ENCODE results near the gene BCORL1. TPM values are rescaled to one million over a fixed set of nuclear protein-coding genes. Genes with fewer than 3 reads are reported as not detected.

BCORL1 gene
- total and polyA plus RNA-seq, 2 donors (not counting 1 experiment from before 2014, with no cell fraction given): 1.9 to 14.3 TPM

GRCh38 chrX:130027569-130027968 lies 45.1 kb downstream of the BCORL1 start:
- Mint-ChIP-seq H3K4me3 (no peak overlapping the region), H3K27ac (no peak overlapping the region), H3K4me1 (peaks cover 15% of the 10 kb centered on the region), H3K27me3 (no peaks in the 10 kb centered on the region), H3K9me3 (ENCODE audit: insufficient read depth) (no peaks in the 10 kb centered on the region)
- no peaks in the 10 kb centered on the region for H3K9me3 ChIP-seq (ENCODE audit: control extremely low read depth in 1 of 3, control insufficient read depth in 2 of 3, insufficient read depth in 1 of 3, low read length in 2 of 3)
- intact Hi-C loops (cut with micrococcal nuclease): loop anchor here (5.0 to 10.0 kb wide), 2 partner anchors 35 to 183 kb away; partner anchors contain the start of gene ZDHHC9
- H3K27me3 ChIP-seq (replicated peaks in 1 of 4; ENCODE audit: control extremely low read depth in 1 of 4, control insufficient read depth in 3 of 4, insufficient read depth in 4 of 4, low read length in 3 of 4): no peaks in the 10 kb centered on the region
- H3K36me3 ChIP-seq (replicated peaks in 1 of 2; ENCODE audit: control extremely low read depth in 1 of 2, control insufficient read depth in 1 of 2, extremely low read depth in 1 of 2, insufficient read depth in 2 of 2, low read length in 1 of 2): peaks cover 0 to 19% of the 10 kb centered on the region in 2 experiments
- no peaks in the 10 kb centered on the region for H3K79me2 ChIP-seq (ENCODE audit: control insufficient read depth, insufficient read depth, low read length)
- no peaks in the 10 kb centered on the region for H4K20me1 ChIP-seq (ENCODE audit: control insufficient read depth, insufficient read depth, low read length, poor library complexity, severe bottlenecking)
- H3K4me1 ChIP-seq (ENCODE audit: control insufficient read depth in 2 of 2, insufficient read depth in 2 of 2, low read length in 2 of 2): peaks cover 13 to 20% of the 10 kb centered on the region in 2 donors
- 100% methylated on average over 1 of the region's 4 CpGs for WGBS (ENCODE audit: insufficient coverage)
- TF ChIP-seq CTCF (IDR thresholded peaks at IDR 0.05): no peak
- no peak for TF ChIP-seq EZH2 (IDR thresholded peaks at IDR 0.05; ENCODE audit: borderline replicate concordance, insufficient read depth, low read depth, low read length, poor library complexity, severe bottlenecking)
- H3K9ac ChIP-seq (ENCODE audit: low read length): no peak overlapping the region
- ChIA-PET CTCF (interaction anchor here (0.5 to 7.8 kb wide), 21 partner anchors 9 to 423 kb away, joined by 3 to 185 read pairs (median 5); partner anchors contain the start of genes AIFM1 and APLN), POLR2A (interaction anchor here (1.0 kb wide), 1 partner anchor 102 kb away, joined by 3 read pairs; no protein-coding TSS in a partner anchor)
- H3K4me2 ChIP-seq (replicated peaks; ENCODE audit: low read depth, low read length, poor library complexity, severe bottlenecking): no peak overlapping the region
- no peak overlapping the region for H3K27ac ChIP-seq (ENCODE audit: low read length in 2 of 2)
- no peak overlapping the region for H2AFZ ChIP-seq (ENCODE audit: insufficient read depth, low read depth, low read length, poor library complexity, severe bottlenecking)
- ATAC-seq (ENCODE audit: low read depth) (no peak), DNase-seq (no peak)
- no peak overlapping the region for H3K4me3 ChIP-seq (ENCODE audit: control extremely low read depth in 1 of 5, extremely low read depth in 1 of 5, insufficient read depth in 1 of 5, low read depth in 2 of 5, low read length in 4 of 5)

- no peaks in the 10 kb centered on the region for H3K9me3 ChIP-seq (ENCODE audit: control extremely low read depth in 1 of 3, control insufficient read depth in 2 of 3, insufficient read depth in 1 of 3, low read length in 2 of 3)
- WGBS (ENCODE audit: insufficient coverage): no CpG with 5 or more reads among the region's 5 CpGs
- no peaks in the 10 kb centered on the region for H4K20me1 ChIP-seq (ENCODE audit: control insufficient read depth, insufficient read depth, low read length, poor library complexity, severe bottlenecking)
- no peak overlapping the region for H3K4me2 ChIP-seq (replicated peaks; ENCODE audit: low read depth, low read length, poor library complexity, severe bottlenecking)
- H3K4me3 ChIP-seq (ENCODE audit: control extremely low read depth in 1 of 5, extremely low read depth in 1 of 5, insufficient read depth in 1 of 5, low read depth in 2 of 5, low read length in 4 of 5): no peak overlapping the region
- ATAC-seq (ENCODE audit: low read depth) (no peak), DNase-seq (peak; percentile 62)
- ChIA-PET CTCF (interaction anchor here (0.8 to 7.8 kb wide), 23 partner anchors 10 to 423 kb away, joined by 3 to 185 read pairs (median 5); partner anchors contain the start of genes AIFM1, APLN and UTP14A), POLR2A (interaction anchor here (1.0 kb wide), 1 partner anchor 103 kb away, joined by 3 read pairs; no protein-coding TSS in a partner anchor)
- peaks cover 0 to 19% of the 10 kb centered on the region in 2 experiments for H3K36me3 ChIP-seq (replicated peaks in 1 of 2; ENCODE audit: control extremely low read depth in 1 of 2, control insufficient read depth in 1 of 2, extremely low read depth in 1 of 2, insufficient read depth in 2 of 2, low read length in 1 of 2)
- H3K27me3 Mint-ChIP-seq: no peaks in the 10 kb centered on the region
- H3K79me2 ChIP-seq (ENCODE audit: control insufficient read depth, insufficient read depth, low read length): no peaks in the 10 kb centered on the region
- no peak overlapping the region for H3K27ac Mint-ChIP-seq
- no peaks in the 10 kb centered on the region for H3K27me3 ChIP-seq (replicated peaks in 1 of 4; ENCODE audit: control extremely low read depth in 1 of 4, control insufficient read depth in 3 of 4, insufficient read depth in 4 of 4, low read length in 3 of 4)
- no peak overlapping the region for H3K9ac ChIP-seq (ENCODE audit: low read length)
- H3K4me1 Mint-ChIP-seq: peaks cover 15% of the 10 kb centered on the region
- peaks cover 13 to 20% of the 10 kb centered on the region in 2 donors for H3K4me1 ChIP-seq (ENCODE audit: control insufficient read depth in 2 of 2, insufficient read depth in 2 of 2, low read length in 2 of 2)
- H3K4me3 Mint-ChIP-seq: no peak overlapping the region
- H3K27ac ChIP-seq (ENCODE audit: low read length in 2 of 2): no peak overlapping the region
- intact Hi-C loops (cut with micrococcal nuclease): loop anchor here (1.0 to 10.0 kb wide), 4 partner anchors 34 to 421 kb away; partner anchors contain the start of gene ZDHHC9
- no peak overlapping the region for H2AFZ ChIP-seq (ENCODE audit: insufficient read depth, low read depth, low read length, poor library complexity, severe bottlenecking)
- TF ChIP-seq CTCF (IDR thresholded peaks at IDR 0.05) (peak; percentile 78), EZH2 (IDR thresholded peaks at IDR 0.05; ENCODE audit: borderline replicate concordance, insufficient read depth, low read depth, low read length, poor library complexity, severe bottlenecking) (no peak)
- no peaks in the 10 kb centered on the region for H3K9me3 Mint-ChIP-seq (ENCODE audit: insufficient read depth)
Observed at GRCh38 chrX:130028196-130028595, 45.8 kb downstream of the BCORL1 start.

All from B cell (primary cell).